Mesendoderm (in vitro differentiated cells): Measurements from ENCODE around the gene HOXA5.

Source experiments
- DNase-seq: peaks from one replicate; pipeline ENCODE4 v3.0.0; 2013
- H2AK5ac ChIP-seq: 2 replicates; pipeline ENCODE4 v1.6.1; 2013; ENCODE audit warnings: low read length, inconsistent platforms
- H2BK120ac ChIP-seq: 2 replicates; pipeline ENCODE4 v1.6.1; 2013; ENCODE audit warnings: low read depth, mild to moderate bottlenecking, low read length, moderate library complexity, mixed read lengths
- H2BK15ac ChIP-seq: replicated peaks from 2 replicates; pipeline ENCODE4 v1.6.1; 2013; ENCODE audit warnings: low read depth, mild to moderate bottlenecking, moderate library complexity
- H2BK5ac ChIP-seq: 2 replicates; pipeline ENCODE4 v1.6.1; 2013; ENCODE audit warnings: low read length, inconsistent platforms
- H3K18ac ChIP-seq: 2 replicates; pipeline ENCODE4 v1.6.1; 2013; ENCODE audit warnings: mild to moderate bottlenecking, low read length, mixed read lengths
- H3K23ac ChIP-seq: one replicate; pipeline ENCODE4 v1.6.1; 2013; ENCODE audit warnings: low read length
- H3K27ac ChIP-seq: 2 replicates; pipeline ENCODE4 v1.5.1; 2013; ENCODE audit warnings: low read depth, mild to moderate bottlenecking, inconsistent platforms, low read length, moderate library complexity
- H3K27me3 ChIP-seq: 2 replicates; pipeline ENCODE4 v1.6.1; 2013; ENCODE audit warnings: low read length, control low read depth, mild to moderate bottlenecking, inconsistent platforms; ENCODE audit not compliant: insufficient read depth, poor library complexity
- H3K36me3 ChIP-seq: 2 replicates; pipeline ENCODE4 v1.6.1; 2013; ENCODE audit warnings: low read length, inconsistent platforms; ENCODE audit not compliant: control insufficient read depth, insufficient read depth
- H3K4ac ChIP-seq: one replicate; pipeline ENCODE4 v1.6.1; 2013; ENCODE audit warnings: low read depth, mild to moderate bottlenecking, low read length, moderate library complexity
- H3K4me1 ChIP-seq: 2 replicates; pipeline ENCODE4 v1.6.1; 2013; ENCODE audit warnings: low read depth, low read length, inconsistent platforms; ENCODE audit not compliant: control insufficient read depth
- H3K4me2 ChIP-seq: 2 replicates; pipeline ENCODE4 v1.6.1; 2013; ENCODE audit warnings: low read length
- H3K4me3 ChIP-seq: 2 replicates; pipeline ENCODE4 v1.5.1; 2013; ENCODE audit warnings: mild to moderate bottlenecking, low read length
- H3K56ac ChIP-seq: one replicate; pipeline ENCODE4 v1.6.1; 2013; ENCODE audit warnings: low read length
- H3K79me1 ChIP-seq: 2 replicates; pipeline ENCODE4 v1.6.1; 2013; ENCODE audit warnings: low read length, inconsistent platforms
- H3K79me2 ChIP-seq: 2 replicates; pipeline ENCODE4 v1.6.1; 2013; ENCODE audit warnings: mild to moderate bottlenecking, low read length; ENCODE audit not compliant: control insufficient read depth, insufficient read depth
- H3K9ac ChIP-seq: 2 replicates; pipeline ENCODE4 v1.6.1; 2013; ENCODE audit warnings: low read length, inconsistent platforms
- H4K5ac ChIP-seq: one replicate; pipeline ENCODE4 v1.6.1; 2013; ENCODE audit warnings: low read length
- H4K8ac ChIP-seq: one replicate; pipeline ENCODE4 v1.6.1; 2013; ENCODE audit warnings: low read depth, mild to moderate bottlenecking, control low read depth, low read length, moderate library complexity
- WGBS: extraction: QIAGEN DNeasy Blood & Tissue Kit; methylation state at CpG from one replicate; pipeline ENCODE4 v1.1.7; 2013; ENCODE audit warnings: low lambda C conversion rate, missing lambda C conversion rate; ENCODE audit not compliant: insufficient coverage; ENCODE audit errors: extremely low coverage; 5-methylcytosine and 5-hydroxymethylcytosine counted together

The HOXA5 gene

DNA sequence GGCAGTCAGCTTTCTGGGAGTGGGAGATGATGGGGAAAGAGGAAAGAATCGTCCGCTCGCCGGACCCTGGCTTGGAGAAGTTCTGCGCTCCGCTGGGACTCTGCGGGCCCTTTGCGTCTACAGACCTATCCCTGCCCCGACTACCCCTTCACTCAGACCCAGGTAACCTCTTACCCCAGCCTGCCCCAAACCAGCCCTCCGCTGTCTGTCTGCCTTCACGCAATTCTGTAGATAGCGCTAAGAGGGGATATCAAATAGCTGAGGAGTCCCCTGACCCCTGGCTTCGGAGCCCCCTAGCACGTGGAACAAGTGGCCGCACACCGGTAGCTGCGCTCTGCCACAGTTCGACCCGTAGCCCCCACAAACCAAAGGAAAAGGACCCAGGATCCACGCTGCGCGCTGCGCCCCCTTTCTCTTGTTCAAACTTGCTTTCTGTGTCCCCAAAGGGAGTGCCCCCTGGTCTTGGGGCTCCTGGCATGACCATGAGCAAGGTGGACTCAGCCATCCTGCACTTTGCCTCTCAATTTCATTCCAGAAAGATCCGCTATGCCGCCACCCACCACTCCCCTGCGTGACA lies 19.9 kb downstream of the HOXA5 start:
- no CpG with 5 or more reads among the region's 26 CpGs for WGBS
- Histone ChIP-seq H3K79me1 (no peaks in the 10 kb centered on the region), H3K79me2 (no peaks in the 10 kb centered on the region), H3K27me3 (peaks cover 96% of the 10 kb centered on the region), H3K4me3 (no peak overlapping the region), H2BK5ac (no peak overlapping the region), H2AK5ac (no peak overlapping the region), H2BK120ac (no peak overlapping the region), H3K27ac (no peak overlapping the region), H4K8ac (no peak overlapping the region), H3K4ac (no peak overlapping the region), H3K56ac (no peak overlapping the region), H3K36me3 (no peaks in the 10 kb centered on the region), H3K9ac (no peak overlapping the region), H4K5ac (no peak overlapping the region), H3K18ac (no peak overlapping the region), H3K4me1 (no peaks in the 10 kb centered on the region), H3K4me2 (no peak overlapping the region), H2BK15ac (no peak overlapping the region), H3K23ac (no peak overlapping the region)
- no peak for DNase-seq

DNA sequence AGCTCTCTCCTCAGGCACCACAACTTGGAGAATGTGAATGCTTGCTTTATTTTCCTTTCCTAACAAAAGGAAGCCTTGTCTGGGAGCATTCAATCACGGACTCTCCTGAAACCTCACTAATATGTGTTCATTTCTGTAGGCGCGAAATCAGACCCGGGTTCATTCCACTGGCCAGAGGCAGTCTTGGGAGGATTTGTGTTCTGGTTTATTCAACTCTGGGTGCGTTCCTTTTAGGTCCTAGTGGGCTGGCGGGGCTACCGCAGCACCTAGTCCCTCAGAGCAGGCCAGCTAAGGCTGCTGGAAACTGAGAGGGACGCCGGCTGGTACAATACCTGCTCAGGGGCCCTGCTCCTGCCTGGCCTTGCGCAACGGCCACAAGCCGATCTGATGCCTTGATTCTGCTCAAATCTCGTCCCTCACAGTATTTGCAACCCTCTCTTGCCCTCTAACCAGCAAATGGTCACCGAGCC lies 20.4 kb downstream of the HOXA5 start:
- Histone ChIP-seq H2BK120ac (no peak overlapping the region), H2BK15ac (no peak overlapping the region), H3K27ac (no peak overlapping the region), H3K4me2 (no peak overlapping the region), H3K79me2 (no peaks in the 10 kb centered on the region), H2AK5ac (no peak overlapping the region), H2BK5ac (no peak overlapping the region), H3K4me1 (no peaks in the 10 kb centered on the region), H3K79me1 (no peaks in the 10 kb centered on the region), H3K56ac (no peak overlapping the region), H3K27me3 (peaks cover 97% of the 10 kb centered on the region), H3K18ac (no peak overlapping the region), H4K5ac (no peak overlapping the region), H3K4ac (no peak overlapping the region), H4K8ac (no peak overlapping the region), H3K9ac (no peak overlapping the region), H3K36me3 (no peaks in the 10 kb centered on the region), H3K4me3 (no peak overlapping the region), H3K23ac (no peak overlapping the region)
- WGBS: no CpG with 5 or more reads among the region's 14 CpGs
- DNase-seq: peak; percentile 37

DNA sequence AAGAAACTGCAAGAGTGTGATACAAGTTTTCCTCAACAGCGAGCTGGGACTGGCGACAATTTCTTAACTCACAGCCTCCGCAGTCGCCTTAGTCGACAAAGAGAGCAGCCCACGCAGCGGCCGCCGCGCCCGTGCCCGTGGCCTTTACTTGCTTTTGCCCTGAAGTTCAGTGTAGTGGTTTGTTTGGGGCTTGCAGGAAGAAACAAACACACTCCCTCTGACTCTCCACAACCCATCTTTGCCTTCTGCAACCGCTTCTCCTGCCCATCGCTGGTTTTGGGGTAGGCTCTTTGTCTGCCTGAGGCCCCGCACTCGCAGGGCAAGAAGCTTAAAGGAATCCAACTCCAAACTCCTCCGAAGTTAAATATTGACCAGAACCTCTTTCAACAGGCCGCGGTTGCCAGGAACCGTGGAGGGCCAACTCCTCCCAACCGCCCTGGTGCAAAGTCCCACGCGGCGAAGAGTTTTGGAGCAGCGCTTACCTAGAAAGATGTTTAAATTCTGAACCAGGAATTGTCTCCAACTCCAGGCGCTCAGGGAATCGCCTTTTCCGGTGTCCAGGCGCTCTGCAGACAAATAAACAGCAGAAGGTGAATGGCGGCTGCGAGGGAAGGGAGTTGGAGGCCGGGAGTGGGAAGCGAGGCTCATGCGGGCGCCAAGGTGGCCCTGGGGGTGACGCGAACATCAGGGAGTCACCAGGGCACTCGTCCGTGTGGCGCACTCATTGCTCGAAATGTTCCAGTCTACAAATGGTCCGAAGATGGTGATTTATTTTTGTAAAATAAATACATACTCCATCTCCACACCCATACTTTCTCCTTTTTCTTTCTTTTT lies 21.2 kb downstream of the HOXA5 start:
- H4K8ac ChIP-seq: no peak overlapping the region
- no peak overlapping the region for H3K18ac ChIP-seq
- H2BK5ac ChIP-seq: no peak overlapping the region
- no peak overlapping the region for H3K27ac ChIP-seq
- no peak overlapping the region for H3K4me2 ChIP-seq
- H3K79me2 ChIP-seq: no peaks in the 10 kb centered on the region
- H3K4ac ChIP-seq: no peak overlapping the region
- no peak overlapping the region for H2BK120ac ChIP-seq
- peaks cover 97% of the 10 kb centered on the region for H3K27me3 ChIP-seq
- no peak overlapping the region for H2AK5ac ChIP-seq
- no peak for DNase-seq
- H3K9ac ChIP-seq: no peak overlapping the region
- H3K79me1 ChIP-seq: no peaks in the 10 kb centered on the region
- WGBS: no CpG with 5 or more reads among the region's 42 CpGs
- no peaks in the 10 kb centered on the region for H3K36me3 ChIP-seq
- no peak overlapping the region for H3K23ac ChIP-seq
- H3K4me1 ChIP-seq: no peaks in the 10 kb centered on the region
- no peak overlapping the region for H3K56ac ChIP-seq
- H3K4me3 ChIP-seq: no peak overlapping the region
- no peak overlapping the region for H2BK15ac ChIP-seq
- no peak overlapping the region for H4K5ac ChIP-seq

DNA sequence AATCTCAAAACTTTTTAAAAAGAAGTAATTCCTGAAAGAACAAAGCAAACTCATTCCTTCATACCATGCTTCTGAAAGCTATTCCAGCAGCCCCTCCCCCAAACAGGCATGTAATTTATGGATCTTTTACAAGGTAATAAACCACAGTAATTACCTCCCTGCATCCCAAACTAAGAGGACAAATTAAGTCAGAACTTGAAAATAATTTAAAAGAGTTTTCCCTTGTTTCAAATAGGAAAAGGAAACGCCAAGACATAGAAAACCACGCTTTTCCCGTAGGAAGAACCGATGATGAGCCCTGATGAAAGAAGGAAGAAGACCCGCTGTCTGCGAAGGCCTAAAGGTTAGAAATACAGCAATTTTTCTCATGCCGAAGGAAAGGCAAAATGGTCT lies 21.8 kb downstream of the HOXA5 start:
- H3K18ac ChIP-seq: no peak overlapping the region
- H2AK5ac ChIP-seq: no peak overlapping the region

DNA sequence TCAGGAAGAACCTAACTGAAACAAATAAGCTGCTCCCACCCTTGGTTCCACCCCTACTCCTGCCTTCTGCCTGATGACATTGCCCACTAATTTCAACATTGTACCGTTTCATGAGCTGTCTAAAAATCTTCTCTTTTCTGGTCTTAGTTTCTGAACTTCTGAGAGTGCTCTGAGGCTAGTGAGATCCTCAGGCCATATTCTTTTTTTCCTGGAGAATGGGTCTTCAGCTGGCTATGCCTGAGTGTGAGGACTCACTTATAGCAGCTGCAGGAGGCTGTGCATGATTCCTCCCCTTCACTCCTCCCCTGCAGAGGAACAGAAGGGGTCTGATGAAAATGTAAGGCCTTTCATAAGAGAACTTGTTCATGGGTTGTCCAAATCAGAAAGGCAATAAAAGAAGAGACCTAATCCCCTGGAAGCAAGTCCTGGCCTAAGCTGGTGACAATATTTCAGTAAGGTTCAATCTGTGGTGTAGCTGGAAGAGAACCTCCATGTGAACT lies 24.0 kb downstream of the HOXA5 start:
- Histone ChIP-seq H3K27ac (no peak overlapping the region), H4K8ac (no peak overlapping the region), H4K5ac (no peak overlapping the region), H3K36me3 (no peaks in the 10 kb centered on the region), H3K23ac (no peak overlapping the region), H3K79me2 (no peaks in the 10 kb centered on the region), H3K79me1 (no peaks in the 10 kb centered on the region), H3K56ac (no peak overlapping the region), H3K4me2 (no peak overlapping the region), H3K9ac (no peak overlapping the region), H3K4me1 (no peaks in the 10 kb centered on the region), H3K18ac (no peak overlapping the region), H2BK15ac (no peak overlapping the region), H2BK5ac (no peak overlapping the region), H3K4ac (no peak overlapping the region), H2BK120ac (no peak overlapping the region), H2AK5ac (no peak overlapping the region), H3K4me3 (no peak overlapping the region), H3K27me3 (peaks cover 95% of the 10 kb centered on the region)
- no peak for DNase-seq
- WGBS: no CpG with 5 or more reads among the region's 1 CpG

More for the DNA sequence above, 21.8 kb downstream of the HOXA5 start:
- H3K23ac ChIP-seq: no peak overlapping the region
- no peaks in the 10 kb centered on the region for H3K4me1 ChIP-seq
- H3K4me3 ChIP-seq: no peak overlapping the region
- H4K5ac ChIP-seq: no peak overlapping the region
- no peak overlapping the region for H2BK120ac ChIP-seq
- DNase-seq: no peak
- H3K27me3 ChIP-seq: peaks cover 97% of the 10 kb centered on the region
- H3K36me3 ChIP-seq: no peaks in the 10 kb centered on the region
- H2BK5ac ChIP-seq: no peak overlapping the region
- no peak overlapping the region for H3K4ac ChIP-seq
- no peak overlapping the region for H3K4me2 ChIP-seq
- no peak overlapping the region for H2BK15ac ChIP-seq
- H3K79me2 ChIP-seq: no peaks in the 10 kb centered on the region
- WGBS: no CpG with 5 or more reads among the region's 7 CpGs
- H3K56ac ChIP-seq: no peak overlapping the region
- H4K8ac ChIP-seq: no peak overlapping the region
- H3K79me1 ChIP-seq: no peaks in the 10 kb centered on the region
- no peak overlapping the region for H3K9ac ChIP-seq
- H3K27ac ChIP-seq: no peak overlapping the region
